ENCODE data around the gene CHDH. TPM values are rescaled to one million over a fixed set of nuclear protein-coding genes. Genes with fewer than 3 reads are reported as not detected.

CHDH gene
- total and polyA plus RNA-seq, 2 experiments from 2014 or later = 2.3 to 6.6 TPM

DNA sequence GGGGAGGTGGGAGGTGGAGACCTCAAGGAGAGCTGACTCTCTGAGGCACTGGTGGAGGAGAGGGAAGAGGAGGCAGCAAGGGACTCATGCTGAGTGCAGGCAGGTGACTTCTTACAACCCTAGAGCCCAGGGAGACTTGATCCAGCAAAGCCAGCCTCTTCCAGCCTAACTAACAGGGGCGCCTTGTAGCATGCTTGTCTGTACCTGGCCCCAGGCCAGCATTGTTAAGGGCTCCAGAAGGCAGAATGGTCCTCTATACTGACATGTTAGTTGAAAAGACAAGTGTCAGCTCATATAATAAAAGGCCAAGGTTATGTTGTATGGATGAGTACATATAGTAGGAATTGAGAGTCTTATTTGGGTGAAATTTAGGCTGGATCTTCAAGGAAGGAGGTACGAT, 65.4 kb downstream of the CHDH start (continued):
- TF ChIP-seq, protein P1, sequence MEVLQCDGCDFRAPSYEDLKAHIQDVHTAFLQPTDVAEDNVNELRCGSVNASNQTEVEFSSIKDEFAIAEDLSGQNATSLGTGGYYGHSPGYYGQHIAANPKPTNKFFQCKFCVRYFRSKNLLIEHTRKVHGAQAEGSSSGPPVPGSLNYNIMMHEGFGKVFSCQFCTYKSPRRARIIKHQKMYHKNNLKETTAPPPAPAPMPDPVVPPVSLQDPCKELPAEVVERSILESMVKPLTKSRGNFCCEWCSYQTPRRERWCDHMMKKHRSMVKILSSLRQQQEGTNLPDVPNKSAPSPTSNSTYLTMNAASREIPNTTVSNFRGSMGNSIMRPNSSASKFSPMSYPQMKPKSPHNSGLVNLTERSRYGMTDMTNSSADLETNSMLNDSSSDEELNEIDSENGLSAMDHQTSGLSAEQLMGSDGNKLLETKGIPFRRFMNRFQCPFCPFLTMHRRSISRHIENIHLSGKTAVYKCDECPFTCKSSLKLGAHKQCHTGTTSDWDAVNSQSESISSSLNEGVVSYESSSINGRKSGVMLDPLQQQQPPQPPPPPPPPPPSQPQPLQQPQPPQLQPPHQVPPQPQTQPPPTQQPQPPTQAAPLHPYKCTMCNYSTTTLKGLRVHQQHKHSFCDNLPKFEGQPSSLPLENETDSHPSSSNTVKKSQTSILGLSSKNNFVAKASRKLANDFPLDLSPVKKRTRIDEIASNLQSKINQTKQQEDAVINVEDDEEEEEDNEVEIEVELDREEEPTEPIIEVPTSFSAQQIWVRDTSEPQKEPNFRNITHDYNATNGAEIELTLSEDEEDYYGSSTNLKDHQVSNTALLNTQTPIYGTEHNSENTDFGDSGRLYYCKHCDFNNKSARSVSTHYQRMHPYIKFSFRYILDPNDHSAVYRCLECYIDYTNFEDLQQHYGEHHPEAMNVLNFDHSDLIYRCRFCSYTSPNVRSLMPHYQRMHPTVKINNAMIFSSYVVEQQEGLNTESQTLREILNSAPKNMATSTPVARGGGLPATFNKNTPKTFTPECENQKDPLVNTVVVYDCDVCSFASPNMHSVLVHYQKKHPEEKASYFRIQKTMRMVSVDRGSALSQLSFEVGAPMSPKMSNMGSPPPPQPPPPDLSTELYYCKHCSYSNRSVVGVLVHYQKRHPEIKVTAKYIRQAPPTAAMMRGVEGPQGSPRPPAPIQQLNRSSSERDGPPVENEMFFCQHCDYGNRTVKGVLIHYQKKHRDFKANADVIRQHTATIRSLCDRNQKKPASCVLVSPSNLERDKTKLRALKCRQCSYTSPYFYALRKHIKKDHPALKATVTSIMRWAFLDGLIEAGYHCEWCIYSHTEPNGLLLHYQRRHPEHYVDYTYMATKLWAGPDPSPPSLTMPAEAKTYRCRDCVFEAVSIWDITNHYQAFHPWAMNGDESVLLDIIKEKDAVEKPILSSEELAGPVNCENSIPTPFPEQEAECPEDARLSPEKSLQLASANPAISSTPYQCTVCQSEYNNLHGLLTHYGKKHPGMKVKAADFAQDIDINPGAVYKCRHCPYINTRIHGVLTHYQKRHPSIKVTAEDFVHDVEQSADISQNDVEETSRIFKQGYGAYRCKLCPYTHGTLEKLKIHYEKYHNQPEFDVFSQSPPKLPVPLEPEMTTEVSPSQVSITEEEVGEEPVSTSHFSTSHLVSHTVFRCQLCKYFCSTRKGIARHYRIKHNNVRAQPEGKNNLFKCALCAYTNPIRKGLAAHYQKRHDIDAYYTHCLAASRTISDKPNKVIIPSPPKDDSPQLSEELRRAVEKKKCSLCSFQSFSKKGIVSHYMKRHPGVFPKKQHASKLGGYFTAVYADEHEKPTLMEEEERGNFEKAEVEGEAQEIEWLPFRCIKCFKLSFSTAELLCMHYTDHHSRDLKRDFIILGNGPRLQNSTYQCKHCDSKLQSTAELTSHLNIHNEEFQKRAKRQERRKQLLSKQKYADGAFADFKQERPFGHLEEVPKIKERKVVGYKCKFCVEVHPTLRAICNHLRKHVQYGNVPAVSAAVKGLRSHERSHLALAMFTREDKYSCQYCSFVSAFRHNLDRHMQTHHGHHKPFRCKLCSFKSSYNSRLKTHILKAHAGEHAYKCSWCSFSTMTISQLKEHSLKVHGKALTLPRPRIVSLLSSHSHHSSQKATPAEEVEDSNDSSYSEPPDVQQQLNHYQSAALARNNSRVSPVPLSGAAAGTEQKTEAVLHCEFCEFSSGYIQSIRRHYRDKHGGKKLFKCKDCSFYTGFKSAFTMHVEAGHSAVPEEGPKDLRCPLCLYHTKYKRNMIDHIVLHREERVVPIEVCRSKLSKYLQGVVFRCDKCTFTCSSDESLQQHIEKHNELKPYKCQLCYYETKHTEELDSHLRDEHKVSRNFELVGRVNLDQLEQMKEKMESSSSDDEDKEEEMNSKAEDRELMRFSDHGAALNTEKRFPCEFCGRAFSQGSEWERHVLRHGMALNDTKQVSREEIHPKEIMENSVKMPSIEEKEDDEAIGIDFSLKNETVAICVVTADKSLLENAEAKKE (CRISPR knock-in tag; IDR thresholded peaks at IDR 0.05) = no peak

DNA sequence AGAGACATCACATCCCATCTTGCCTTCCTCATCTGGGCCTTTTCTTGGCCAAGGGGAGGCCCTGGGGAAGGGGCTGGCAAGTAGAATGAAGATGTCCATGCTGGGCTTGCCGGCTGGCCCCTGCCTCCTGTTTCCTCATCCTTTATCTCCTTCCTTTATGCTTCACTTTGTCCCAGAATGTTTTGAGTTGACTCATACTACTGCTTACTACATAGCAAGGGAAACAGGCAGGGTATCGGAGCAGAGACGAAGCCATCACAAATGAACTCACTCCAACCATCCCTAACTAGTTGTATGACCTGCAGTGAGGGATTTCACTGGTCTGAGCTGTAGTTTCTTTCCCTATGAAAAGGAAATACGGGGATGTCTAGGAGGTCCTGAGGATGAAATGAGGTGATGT, 66.0 kb downstream of the CHDH start:
- no peak for DNase-seq (ENCODE audit: low spot score)
- Histone ChIP-seq H2AFZ (no peak overlapping the region), H3K4me3 (no peak overlapping the region), H3K27me3 (ENCODE audit: insufficient read depth) (no peaks in the 10 kb centered on the region), H3K27ac (ENCODE audit: low read depth) (no peak overlapping the region), H3K4me1 (ENCODE audit: insufficient read depth) (no peaks in the 10 kb centered on the region), H4K20me1 (replicated peaks; ENCODE audit: insufficient read depth) (no peaks in the 10 kb centered on the region), H3K4me2 (no peak overlapping the region), H3K9me2 (ENCODE audit: insufficient read depth) (peaks cover 13% of the 10 kb centered on the region), H3K79me2 (replicated peaks; ENCODE audit: insufficient read depth) (no peaks in the 10 kb centered on the region), H3K36me3 (ENCODE audit: insufficient read depth) (no peaks in the 10 kb centered on the region), H3F3A (replicated peaks; ENCODE audit: low read depth) (no peaks in the 10 kb centered on the region)
- no peak for ATAC-seq
- peaks cover 1% of the 10 kb centered on the region for H3K27me3 Mint-ChIP-seq (ENCODE audit: insufficient read depth, low read depth, poor library complexity)
- no peaks in the 10 kb centered on the region for H3K9me3 Mint-ChIP-seq
- no peak overlapping the region for H3K4me3 Mint-ChIP-seq
- no peak overlapping the region for H3K27ac Mint-ChIP-seq
- TF ChIP-seq CREB1 (CRISPR knock-in tag; IDR thresholded peaks at IDR 0.05; ENCODE audit: low read depth) (no peak), EZH2 (IDR thresholded peaks at IDR 0.05; ENCODE audit: low read depth, unreplicated experiment) (no peak)
- TF ChIP-seq, protein P2, sequence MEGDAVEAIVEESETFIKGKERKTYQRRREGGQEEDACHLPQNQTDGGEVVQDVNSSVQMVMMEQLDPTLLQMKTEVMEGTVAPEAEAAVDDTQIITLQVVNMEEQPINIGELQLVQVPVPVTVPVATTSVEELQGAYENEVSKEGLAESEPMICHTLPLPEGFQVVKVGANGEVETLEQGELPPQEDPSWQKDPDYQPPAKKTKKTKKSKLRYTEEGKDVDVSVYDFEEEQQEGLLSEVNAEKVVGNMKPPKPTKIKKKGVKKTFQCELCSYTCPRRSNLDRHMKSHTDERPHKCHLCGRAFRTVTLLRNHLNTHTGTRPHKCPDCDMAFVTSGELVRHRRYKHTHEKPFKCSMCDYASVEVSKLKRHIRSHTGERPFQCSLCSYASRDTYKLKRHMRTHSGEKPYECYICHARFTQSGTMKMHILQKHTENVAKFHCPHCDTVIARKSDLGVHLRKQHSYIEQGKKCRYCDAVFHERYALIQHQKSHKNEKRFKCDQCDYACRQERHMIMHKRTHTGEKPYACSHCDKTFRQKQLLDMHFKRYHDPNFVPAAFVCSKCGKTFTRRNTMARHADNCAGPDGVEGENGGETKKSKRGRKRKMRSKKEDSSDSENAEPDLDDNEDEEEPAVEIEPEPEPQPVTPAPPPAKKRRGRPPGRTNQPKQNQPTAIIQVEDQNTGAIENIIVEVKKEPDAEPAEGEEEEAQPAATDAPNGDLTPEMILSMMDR (conservative IDR thresholded peaks at IDR 0.05; ENCODE audit: low read depth in 2 of 2) = no peak
- no peaks in the 10 kb centered on the region; the same call in 2 of the 3 replicates for H3K4me1 Mint-ChIP-seq
- H3K36me3 Mint-ChIP-seq (ENCODE audit: low read depth) = no peaks in the 10 kb centered on the region
